Measurements from ENCODE around the gene DEF6. TPM values are rescaled to one million over a fixed set of nuclear protein-coding genes. Genes with fewer than 3 reads are reported as not detected.

Gene DEF6
- 1 to 10 TPM; 3.2 to 7.0 (median 4.6) TPM for polyA plus RNA-seq (ENCODE audit: insufficient read length in 4 of 4)

GRCh38 chr6:35297601-35298481 is at the start of gene DEF6:
Gene DEF6, plus strand, starts transcription at chr6:35297818. Its CDS starts 39 bp downstream, at chr6:35297857.
- DNase-seq (ENCODE audit: low read depth in 4 of 4, low spot score in 2 of 4) = peak; percentile 51 to 81 (median 69)

GRCh38 chr6:35248300-35248699 is 49.3 kb upstream of the DEF6 start:
- DNase-seq (ENCODE audit: low read depth in 4 of 4, low spot score in 2 of 4) = no peak

- DNase-seq (ENCODE audit: low read depth in 4 of 4, low spot score in 2 of 4) = no peak
Observed at GRCh38 chr6:35248965-35249364, 48.7 kb upstream of the DEF6 start.

GRCh38 chr6:35251949-35252348 is 45.7 kb upstream of the DEF6 start:
- DNase-seq (ENCODE audit: low read depth in 4 of 4, low spot score in 2 of 4) = no peak

GRCh38 chr6:35253249-35253648 is 44.4 kb upstream of the DEF6 start:
- DNase-seq (ENCODE audit: low read depth in 4 of 4, low spot score in 2 of 4) = no peak

GRCh38 chr6:35258336-35258735 is 39.3 kb upstream of the DEF6 start:
- no peak for DNase-seq (ENCODE audit: low read depth in 4 of 4, low spot score in 2 of 4)

GRCh38 chr6:35258858-35259193 is 38.8 kb upstream of the DEF6 start:
- peak in 3 of 4 donors; percentile 37 to 65 (median 48) for DNase-seq (ENCODE audit: low read depth in 4 of 4, low spot score in 2 of 4)

GRCh38 chr6:35259194-35259947 is 38.2 kb upstream of the DEF6 start, which contains the start of gene ZNF76:
Gene ZNF76, plus strand, starts transcription at chr6:35259735. Its CDS starts 21,417 bp downstream, at chr6:35281152.
- peak; percentile 92 to 96 (median 94) for DNase-seq (ENCODE audit: low read depth in 4 of 4, low spot score in 2 of 4)

GRCh38 chr6:35259948-35260590 is 37.5 kb upstream of the DEF6 start:
- no peak for DNase-seq (ENCODE audit: low read depth in 4 of 4, low spot score in 2 of 4)

GRCh38 chr6:35260591-35261570 is 36.7 kb upstream of the DEF6 start:
- DNase-seq (ENCODE audit: low read depth in 4 of 4, low spot score in 2 of 4) = no peak

GRCh38 chr6:35262596-35262995 is 35.0 kb upstream of the DEF6 start:
- no peak for DNase-seq (ENCODE audit: low read depth in 4 of 4, low spot score in 2 of 4)

- DNase-seq (ENCODE audit: low read depth in 4 of 4, low spot score in 2 of 4) = no peak
Observed at GRCh38 chr6:35264550-35265274, 32.9 kb upstream of the DEF6 start.

- no peak for DNase-seq (ENCODE audit: low read depth in 4 of 4, low spot score in 2 of 4)
Observed at GRCh38 chr6:35265523-35265922, 32.1 kb upstream of the DEF6 start.

GRCh38 chr6:35267446-35267845 is 30.2 kb upstream of the DEF6 start:
- no peak for DNase-seq (ENCODE audit: low read depth in 4 of 4, low spot score in 2 of 4)

- DNase-seq (ENCODE audit: low read depth in 4 of 4, low spot score in 2 of 4) = no peak
Observed at GRCh38 chr6:35267897-35268296, 29.7 kb upstream of the DEF6 start.

- DNase-seq (ENCODE audit: low read depth in 4 of 4, low spot score in 2 of 4) = no peak
Observed at GRCh38 chr6:35272005-35272404, 25.6 kb upstream of the DEF6 start.

GRCh38 chr6:35273822-35274559 is 23.6 kb upstream of the DEF6 start:
- DNase-seq (ENCODE audit: low read depth in 4 of 4, low spot score in 2 of 4) = no peak

GRCh38 chr6:35275744-35276260 is 21.8 kb upstream of the DEF6 start:
- DNase-seq (ENCODE audit: low read depth in 4 of 4, low spot score in 2 of 4) = no peak

All from left renal cortex interstitium (tissue), 4 donors.